Measurements from ENCODE around the gene MRPL1.
A peak's percentile ranks its signal among the peaks of the same experiment; 100 is the strongest.

The MRPL1 gene

DNA sequence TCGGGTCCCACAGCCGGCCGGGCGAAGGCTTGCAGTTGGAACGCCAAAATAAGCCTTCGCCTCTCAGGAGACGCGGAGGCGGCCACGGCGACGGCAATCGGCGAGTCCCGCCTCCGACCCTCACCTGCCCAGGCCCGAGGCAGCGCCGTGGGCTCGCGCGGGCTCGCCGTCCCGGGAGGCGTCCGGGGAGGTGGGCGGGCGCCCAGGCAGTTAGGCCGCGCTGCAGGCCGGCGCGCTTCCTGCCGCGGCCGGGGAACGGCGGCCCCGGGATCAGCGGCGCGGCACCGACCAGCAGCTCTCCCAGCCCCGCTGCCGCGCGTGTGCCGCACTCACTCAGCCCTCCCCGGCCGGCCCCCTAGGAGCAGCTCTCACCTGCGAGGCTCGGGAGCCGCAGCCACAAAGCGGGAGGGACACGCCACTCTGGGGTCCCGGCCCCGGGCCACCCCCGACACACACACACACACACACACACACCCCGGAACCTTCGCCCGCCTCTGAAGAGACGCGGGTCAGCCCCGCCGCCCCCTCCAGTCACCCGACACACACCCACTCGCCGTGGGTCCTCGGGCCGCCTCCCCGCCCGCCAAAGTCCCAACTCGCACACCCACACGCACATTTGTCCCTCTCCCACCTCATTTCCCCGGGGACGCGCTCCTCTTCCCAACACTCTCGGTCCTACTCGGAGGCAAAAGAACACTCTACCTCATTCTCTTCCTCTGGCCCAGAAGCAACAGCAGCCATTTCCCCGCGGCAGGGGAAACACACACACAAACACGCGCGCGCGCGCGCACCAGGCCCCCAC is 43.8 kb upstream of the MRPL1 start, which contains the start of gene CNOT6L:
TSS of gene CNOT6L (minus strand) at position 767 of the 802 bp plus-strand sequence. CDS start at position 707, 60 bp downstream.
- POLR2A ChIA-PET, result interaction anchor here (1.1 to 2.0 kb wide), 2 partner anchors 43 to 44 kb away, joined by 3 to 18 read pairs; partner anchors contain the start of gene MRPL1
- CTCF ChIA-PET, result interaction anchor here (1.0 kb wide), 1 partner anchor 8 kb away, joined by 4 read pairs; no protein-coding TSS in a partner anchor

GRCh38 chr4:77819404-77819842 is 43.2 kb upstream of the MRPL1 start:
- ChIA-PET CTCF (interaction anchor here (0.7 to 1.9 kb wide), 3 partner anchors 43 to 453 kb away, joined by 3 to 5 read pairs (median 4); partner anchors contain the start of gene MRPL1), POLR2A (interaction anchor here (1.0 to 2.0 kb wide), 2 partner anchors 19 to 43 kb away, joined by 4 to 18 read pairs; partner anchors contain the start of gene MRPL1)
- no peak for DNase-seq (ENCODE audit: low read depth, low spot score)
- TF ChIP-seq, protein P1, sequence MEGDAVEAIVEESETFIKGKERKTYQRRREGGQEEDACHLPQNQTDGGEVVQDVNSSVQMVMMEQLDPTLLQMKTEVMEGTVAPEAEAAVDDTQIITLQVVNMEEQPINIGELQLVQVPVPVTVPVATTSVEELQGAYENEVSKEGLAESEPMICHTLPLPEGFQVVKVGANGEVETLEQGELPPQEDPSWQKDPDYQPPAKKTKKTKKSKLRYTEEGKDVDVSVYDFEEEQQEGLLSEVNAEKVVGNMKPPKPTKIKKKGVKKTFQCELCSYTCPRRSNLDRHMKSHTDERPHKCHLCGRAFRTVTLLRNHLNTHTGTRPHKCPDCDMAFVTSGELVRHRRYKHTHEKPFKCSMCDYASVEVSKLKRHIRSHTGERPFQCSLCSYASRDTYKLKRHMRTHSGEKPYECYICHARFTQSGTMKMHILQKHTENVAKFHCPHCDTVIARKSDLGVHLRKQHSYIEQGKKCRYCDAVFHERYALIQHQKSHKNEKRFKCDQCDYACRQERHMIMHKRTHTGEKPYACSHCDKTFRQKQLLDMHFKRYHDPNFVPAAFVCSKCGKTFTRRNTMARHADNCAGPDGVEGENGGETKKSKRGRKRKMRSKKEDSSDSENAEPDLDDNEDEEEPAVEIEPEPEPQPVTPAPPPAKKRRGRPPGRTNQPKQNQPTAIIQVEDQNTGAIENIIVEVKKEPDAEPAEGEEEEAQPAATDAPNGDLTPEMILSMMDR (IDR thresholded peaks at IDR 0.05; ENCODE audit: insufficient read depth, low read length, missing control alignments), result no peak
- H3K4me3 ChIP-seq (ENCODE audit: low read depth, low read length), result peak overlapping the region; percentile 91

More for the DNA sequence above, 43.8 kb upstream of the MRPL1 start, which contains the start of gene CNOT6L:
- H3K4me3 ChIP-seq (ENCODE audit: low read depth, low read length), result peak within 1 kb of the TSS; percentile 91
- TF ChIP-seq, protein P1 (IDR thresholded peaks at IDR 0.05; ENCODE audit: insufficient read depth, low read length, missing control alignments), result no peak
- DNase-seq (ENCODE audit: low read depth, low spot score), result no peak

DNA sequence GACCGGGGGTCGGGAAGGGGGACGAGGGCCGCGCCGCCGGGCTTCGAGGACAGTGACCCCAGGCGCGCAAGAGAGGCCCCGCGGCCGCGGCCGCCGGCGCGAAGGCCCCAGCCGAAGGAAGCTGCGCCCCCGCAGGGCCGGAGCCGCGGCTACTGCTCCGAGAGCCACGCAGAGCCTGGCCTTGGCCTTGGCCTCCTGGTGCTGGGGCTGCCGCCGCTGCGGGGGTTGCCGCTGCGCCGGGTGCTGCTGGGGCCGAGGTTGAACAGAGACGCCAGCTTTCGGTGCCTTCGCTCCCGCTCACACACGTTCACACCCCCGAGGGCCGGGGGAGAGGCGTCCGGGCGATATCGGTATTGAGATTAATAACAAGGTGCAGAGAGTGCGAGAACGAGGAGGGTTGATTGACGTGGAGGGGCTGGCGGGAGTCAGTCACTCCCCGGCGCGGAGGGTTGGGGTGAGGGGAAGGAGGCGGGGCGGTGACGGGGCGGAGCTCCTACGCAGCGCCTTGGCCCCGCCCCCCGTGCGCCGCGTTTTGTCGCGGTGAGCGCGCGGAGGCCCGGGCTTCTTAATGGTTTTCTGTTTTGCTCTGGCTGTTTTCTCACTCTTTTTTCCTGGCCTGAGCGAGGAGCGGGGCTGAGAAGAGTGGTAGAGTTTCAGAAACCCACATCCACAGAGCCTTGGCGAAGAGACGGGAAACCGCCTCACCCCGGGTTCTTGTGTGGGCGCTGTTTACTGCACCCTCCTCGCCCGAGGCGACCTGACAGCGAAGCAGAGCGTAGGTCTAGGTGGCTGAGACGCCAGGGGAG is 42.6 kb upstream of the MRPL1 start:
- ChIA-PET CTCF (interaction anchor here (0.7 to 1.9 kb wide), 4 partner anchors 36 to 454 kb away, joined by 3 to 5 read pairs (median 4); partner anchors contain the start of gene MRPL1), POLR2A (interaction anchor here (0.9 to 2.0 kb wide), 3 partner anchors 20 to 184 kb away, joined by 3 to 18 read pairs (median 4); partner anchors contain the start of gene MRPL1)
- no peak for DNase-seq (ENCODE audit: low read depth, low spot score)
- TF ChIP-seq, protein P1 (IDR thresholded peaks at IDR 0.05; ENCODE audit: insufficient read depth, low read length, missing control alignments), result no peak
- peak overlapping the region; percentile 91 for H3K4me3 ChIP-seq (ENCODE audit: low read depth, low read length)

DNA sequence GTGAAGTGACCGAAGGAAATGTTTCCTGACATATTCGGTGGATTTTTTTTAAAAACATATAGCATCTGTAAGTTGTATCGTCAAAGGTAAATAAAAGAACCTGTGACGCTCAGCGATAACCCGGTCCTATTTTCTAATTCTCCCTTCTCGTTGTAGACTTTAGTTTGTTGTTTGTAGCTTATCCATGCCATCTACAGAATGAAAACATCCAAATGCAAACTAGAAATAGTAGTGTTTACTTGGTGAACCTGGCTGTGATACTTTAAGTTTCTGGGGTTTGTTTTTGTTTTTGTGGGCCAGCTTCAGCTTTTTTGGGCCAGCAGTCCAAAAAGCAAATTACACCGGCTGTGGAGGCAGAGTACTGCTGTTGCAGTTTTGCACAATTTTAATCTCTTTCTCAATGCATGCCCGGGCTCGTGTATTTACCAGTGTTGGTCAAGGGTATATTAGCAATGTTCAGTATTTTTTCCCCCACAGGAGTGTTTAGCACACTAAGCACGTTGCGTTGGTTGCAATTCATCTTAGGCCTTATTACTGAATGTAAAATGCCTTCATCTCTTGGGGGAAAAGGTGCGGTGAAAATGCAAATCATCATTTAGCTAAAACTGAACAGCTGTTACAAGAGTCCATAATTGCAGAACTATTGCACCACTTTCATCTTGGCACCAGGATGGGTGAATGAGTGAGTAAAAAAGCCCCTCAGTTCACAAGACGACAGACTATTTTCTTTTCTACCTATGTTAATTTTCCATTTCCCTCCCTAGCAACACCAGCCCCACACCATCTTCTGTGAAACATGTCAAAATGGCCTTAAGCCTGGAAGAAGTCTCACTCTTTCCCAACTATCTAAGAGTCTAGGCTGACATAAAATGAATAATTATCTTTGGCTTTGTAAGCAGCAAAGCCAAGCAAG is 41.7 kb upstream of the MRPL1 start:
- no peak for DNase-seq (ENCODE audit: low read depth, low spot score)
- POLR2A ChIA-PET, result interaction anchor here (0.9 to 2.0 kb wide), 3 partner anchors 21 to 185 kb away, joined by 3 to 18 read pairs (median 4); partner anchors contain the start of gene MRPL1
- CTCF ChIA-PET, result interaction anchor here (1.5 to 1.9 kb wide), 2 partner anchors 35 to 41 kb away, joined by 3 to 5 read pairs; partner anchors contain the start of gene MRPL1
- TF ChIP-seq, protein P1 (IDR thresholded peaks at IDR 0.05; ENCODE audit: insufficient read depth, low read length, missing control alignments), result no peak
- H3K4me3 ChIP-seq (ENCODE audit: low read depth, low read length), result peak overlapping the region; percentile 91

DNA sequence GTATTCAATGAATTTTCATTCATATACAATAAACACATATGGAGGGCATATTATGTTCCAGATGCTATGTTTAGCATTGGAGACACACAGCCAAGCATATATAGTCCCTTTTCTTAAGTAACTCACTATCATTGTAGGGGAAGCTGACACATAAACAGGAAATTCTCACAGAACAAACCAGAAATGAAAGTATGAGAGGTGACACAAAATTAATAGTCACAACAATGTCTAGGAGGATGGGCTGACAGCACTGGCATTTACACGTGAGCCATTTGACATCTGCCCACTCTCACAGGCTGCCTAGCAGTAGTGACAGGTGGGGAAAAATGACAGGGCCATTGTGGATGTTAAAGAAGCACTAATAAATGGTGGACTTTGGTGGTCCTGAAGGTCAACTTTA is 40.9 kb upstream of the MRPL1 start:
- H3K4me3 ChIP-seq (ENCODE audit: low read depth, low read length), result no peak overlapping the region
- CTCF ChIA-PET, result no interaction called here
- POLR2A ChIA-PET, result no interaction called here
- no peak for DNase-seq (ENCODE audit: low read depth, low spot score)
- TF ChIP-seq, protein P1 (IDR thresholded peaks at IDR 0.05; ENCODE audit: insufficient read depth, low read length, missing control alignments), result no peak

Data from AG04449 (cell line).